Activated CD8-positive, alpha-beta memory T cell treated with anti-CD3 and anti-CD28 coated beads for 48 hours (primary cell): ENCODE data around the gene TTC39C.
"Not testable (repeated sequence)": the region's sequence is repeated elsewhere in the genome, so short reads cannot be mapped to it uniquely, and the experiment has no call there.

Experiments used
- DNase-seq, 3 experiments: peaks; one replicate each; pipeline ENCODE4 v3.0.0-alpha.2; 2020; ENCODE audit warnings: low read depth in 2 of 3, low spot score in 2 of 3

The TTC39C gene

DNA sequence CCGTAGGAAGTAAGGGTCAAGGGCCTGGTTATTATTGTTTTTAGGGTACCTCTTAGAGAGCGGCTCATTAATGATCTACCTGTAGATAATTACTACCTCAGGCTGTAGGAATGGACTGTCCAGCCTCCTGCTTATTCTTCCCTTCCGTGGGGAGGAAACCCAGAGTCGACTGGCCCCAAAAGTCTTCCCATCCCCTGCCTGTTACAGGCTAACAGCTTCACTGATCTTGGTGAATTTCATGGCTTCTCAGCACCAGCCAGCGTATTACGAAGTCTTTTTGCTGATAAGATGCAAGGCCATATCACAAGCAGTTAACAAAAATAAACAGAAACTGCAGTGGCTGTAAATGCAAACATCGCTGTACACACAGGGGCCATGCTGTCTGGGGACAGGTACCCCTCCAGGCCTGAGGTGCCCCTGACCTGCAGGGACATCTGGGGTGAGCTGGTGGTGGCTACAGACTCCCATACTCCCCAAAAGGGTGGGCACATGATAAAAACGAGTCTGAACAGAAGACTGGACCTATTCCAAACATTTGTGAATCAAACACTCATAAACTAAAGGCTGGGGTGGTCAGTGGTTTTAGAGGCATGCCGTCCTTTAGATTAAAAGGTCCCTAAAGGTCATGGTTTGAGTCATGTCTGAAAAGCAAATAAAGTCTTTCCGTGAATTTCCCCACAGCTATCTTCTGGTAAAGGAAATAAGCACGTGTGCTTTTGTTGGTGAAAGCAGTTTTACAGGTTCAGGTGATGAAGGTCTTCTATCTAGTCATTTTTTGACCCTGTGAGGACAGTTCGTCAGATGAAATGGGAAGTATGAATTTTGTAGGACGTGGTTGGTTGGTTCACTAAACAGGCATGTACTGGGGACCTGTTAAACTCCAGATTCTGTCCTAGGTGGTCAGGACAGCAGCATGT is 36.7 kb downstream of the TTC39C start:
- no peak for DNase-seq

DNA sequence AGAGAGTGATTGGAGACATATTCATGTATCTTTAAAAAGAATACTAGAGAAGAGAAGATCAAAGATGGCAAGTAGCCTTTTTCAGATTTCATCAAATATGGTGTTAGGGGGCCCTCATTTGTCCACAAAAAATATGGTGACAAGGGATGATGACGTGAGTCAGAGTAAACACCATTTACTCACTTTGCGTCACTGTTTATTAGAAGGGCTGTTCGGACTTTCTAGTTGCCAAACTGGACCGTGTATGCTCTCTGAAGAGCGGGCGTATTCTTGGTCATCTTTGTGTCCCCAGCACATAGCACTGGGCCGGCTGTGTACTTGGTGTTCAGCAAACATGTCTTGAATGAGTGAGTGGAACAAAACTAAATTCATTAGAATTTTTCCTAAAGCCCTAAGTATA is 37.5 kb downstream of the TTC39C start:
- no peak for DNase-seq

DNA sequence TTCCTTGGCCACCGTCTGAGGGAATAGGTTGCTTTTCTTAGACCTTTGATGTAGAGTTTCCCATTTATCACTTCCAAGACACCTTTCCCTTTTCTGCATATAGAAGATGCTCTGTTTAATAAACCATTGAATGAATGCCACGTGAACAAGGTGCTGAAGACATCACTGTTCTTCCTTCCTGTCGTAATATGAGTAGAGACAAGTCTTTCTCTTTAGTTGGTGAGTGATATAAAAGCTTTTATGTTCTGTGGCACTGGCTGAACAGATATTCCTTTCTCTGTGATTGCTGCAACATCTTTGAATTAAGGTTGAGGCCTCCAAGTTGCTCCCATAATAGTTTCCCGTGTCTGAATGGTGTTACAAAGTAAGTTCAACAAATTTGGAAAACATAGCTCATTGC is 38.7 kb downstream of the TTC39C start:
- no peak for DNase-seq

DNA sequence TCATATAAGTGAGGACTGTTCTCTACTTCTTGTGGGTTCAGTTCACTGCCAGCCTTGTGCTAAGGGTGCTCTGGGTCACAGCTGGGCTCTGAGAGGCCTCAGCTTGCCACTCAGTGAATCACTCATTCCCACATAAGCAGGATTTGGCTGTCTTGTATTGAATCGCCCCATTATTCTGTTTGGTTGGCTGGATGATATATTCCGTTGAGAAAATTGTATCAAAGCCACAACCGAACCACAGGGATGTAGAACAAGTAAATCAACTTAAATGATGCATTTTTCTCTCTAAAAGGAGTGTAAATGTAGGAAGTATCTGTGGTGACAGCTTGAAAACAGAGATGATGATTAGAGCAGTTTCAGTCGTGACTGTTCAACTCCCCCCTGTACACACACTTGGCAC is 39.6 kb downstream of the TTC39C start:
- no peak for DNase-seq

- no peak for DNase-seq
Measured at GRCh38 chr18:24055009-24055804, 40.7 kb downstream of the TTC39C start.

DNA sequence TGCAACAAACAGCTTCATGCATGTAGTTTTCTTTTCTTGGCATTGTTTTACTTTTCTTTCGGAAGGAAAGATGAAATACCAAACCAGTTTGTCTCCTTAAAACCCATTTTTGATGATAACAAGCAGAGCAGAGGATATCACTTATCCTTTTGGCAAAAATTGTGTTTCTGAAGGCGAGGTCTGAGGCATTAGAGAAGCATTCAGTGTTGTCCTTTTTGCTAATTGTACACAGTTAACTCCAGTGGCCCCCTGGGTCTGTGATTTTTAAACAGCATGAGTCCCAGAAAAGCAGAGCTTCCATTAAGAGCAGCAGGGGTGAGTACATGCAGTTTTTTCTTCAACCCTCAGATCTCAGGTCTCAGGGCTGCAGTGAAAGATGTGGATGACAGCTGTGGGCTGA is 41.3 kb downstream of the TTC39C start:
- no peak for DNase-seq

GRCh38 chr18:24056506-24056905 is 42.0 kb downstream of the TTC39C start:
- no peak for DNase-seq

DNA sequence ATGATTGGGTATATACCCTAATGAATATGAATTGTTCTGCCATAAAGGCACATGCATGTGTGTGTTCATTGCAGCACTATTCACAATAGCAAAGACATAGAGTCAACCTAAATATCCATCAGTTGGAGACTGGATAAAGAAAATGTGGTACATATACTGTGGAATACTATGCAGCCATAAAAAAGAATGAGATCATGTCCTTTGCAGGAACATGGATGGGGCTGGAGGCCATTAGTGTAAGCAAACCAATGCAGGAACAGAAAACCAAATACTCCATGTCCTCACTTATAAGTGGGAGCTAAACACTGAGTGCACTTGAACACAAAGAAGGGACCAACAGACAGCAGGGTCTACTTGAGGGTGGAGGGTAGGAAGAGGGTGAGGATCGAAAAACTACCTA is 43.2 kb downstream of the TTC39C start:
- no peak for DNase-seq

DNA sequence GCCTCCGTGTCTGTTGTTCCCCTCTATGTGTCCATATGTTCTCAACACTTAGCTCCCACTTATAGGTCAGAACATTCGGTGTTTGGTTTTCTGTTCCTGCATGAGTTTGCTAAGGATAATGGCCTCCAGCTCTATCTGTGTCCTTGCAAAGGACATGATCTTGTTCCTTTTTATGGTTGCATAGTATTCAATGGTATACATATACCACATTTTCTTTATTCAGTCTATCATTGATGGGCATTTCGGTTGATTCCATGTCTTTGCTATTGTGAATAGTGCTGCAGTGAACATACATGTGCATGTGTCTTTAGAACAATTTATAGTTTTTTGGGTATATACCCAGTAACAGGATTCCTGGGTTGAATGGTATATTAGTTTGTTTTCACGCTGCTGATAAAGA is 44.8 kb downstream of the TTC39C start:
- DNase-seq: not testable (repeated sequence)

DNA sequence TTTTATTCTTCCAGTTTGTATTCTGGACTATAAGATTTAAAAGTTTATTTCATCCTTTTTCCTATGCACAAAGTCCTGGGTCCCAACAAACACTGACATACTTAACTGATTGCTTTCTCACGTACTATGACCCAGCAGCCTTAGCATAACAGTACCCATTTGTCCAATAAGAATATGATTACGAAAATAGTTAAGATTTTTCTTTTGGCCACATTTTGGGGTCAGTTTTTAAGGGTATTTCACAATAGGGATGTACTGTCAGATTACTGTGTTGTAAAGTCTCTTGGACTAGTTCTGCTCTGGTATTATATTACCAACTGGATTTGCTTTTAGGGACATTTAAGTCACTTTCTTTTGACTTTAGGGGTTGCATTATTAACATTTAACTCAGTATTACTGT is 46.1 kb downstream of the TTC39C start:
- no peak for DNase-seq

DNA sequence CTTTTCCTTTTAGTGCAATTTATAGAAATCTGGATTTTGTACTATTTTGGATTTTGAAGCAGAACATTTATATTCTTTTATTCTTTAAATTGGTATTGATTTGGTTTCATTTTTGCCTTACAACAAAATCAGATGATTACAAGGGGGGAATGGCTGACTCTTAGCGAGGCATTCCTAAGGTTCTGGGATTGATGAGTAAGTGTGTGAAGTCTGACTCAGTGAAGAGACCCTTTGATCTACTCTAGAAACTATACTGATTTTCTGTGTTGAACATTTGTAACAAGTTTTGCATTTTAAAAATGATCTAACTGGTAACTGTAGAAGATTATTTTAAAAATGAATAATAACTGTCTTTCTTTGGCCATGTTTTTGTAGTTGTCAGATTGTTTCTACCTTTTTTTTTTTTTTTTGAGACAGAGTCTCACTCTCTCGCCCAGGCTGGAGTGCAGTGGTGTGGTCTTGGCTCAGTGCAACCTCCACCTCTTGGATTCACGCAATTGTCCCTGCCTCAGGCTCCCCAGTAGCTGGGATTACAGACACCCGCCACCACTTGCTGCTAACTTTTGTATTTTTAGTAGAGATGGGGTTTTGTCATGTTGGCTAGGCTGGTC is 48.7 kb downstream of the TTC39C start:
- no peak for DNase-seq

- no peak for DNase-seq
Measured at GRCh38 chr18:24064391-24065100, 50.0 kb downstream of the TTC39C start.

GRCh38 chr18:24065906-24066305 is 51.4 kb downstream of the TTC39C start:
- DNase-seq: no peak

GRCh38 chr18:24068945-24069693 is 54.6 kb downstream of the TTC39C start:
- DNase-seq: no peak

DNA sequence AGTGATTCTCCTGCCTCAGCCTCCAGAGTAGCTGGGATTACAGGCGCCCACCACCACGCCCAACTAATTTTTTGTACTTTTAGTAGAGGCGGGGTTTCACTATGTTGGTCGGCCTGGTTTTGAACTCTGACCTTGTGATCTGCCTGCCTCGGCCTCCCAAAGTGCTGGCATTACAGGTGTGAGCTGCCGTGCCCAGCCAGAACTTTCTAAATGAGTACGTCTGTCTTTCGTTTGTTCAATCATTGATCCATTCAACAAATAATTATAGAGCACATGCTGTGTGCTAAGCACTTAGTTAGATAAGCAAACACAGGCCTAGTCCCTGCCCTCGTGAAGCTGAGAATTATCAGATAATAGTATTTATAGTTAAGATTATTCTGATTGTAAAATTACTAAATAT is 56.5 kb downstream of the TTC39C start:
- DNase-seq: no peak

GRCh38 chr18:24071779-24072178 is 57.2 kb downstream of the TTC39C start:
- DNase-seq: no peak

GRCh38 chr18:24072743-24073142 is 58.2 kb downstream of the TTC39C start:
- DNase-seq: no peak

DNA sequence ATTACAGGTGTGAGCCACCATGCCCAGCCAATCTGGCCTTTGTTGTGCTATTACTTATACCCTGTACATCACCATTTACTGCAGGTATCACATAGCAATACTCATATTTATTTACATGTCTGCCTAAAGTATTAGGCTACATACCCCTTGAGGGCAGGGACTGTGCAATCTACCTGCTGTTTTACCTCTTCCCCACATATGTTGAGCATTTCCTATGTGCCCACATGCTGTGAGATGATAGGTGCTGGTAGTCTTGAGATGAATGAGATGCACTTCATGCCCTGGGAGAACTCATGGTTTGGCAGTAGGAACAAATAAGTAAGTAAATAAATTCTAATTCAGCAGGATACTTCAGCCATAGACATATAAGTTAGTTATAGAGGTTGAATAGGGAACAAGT is 59.2 kb downstream of the TTC39C start:
- no peak for DNase-seq

DNA sequence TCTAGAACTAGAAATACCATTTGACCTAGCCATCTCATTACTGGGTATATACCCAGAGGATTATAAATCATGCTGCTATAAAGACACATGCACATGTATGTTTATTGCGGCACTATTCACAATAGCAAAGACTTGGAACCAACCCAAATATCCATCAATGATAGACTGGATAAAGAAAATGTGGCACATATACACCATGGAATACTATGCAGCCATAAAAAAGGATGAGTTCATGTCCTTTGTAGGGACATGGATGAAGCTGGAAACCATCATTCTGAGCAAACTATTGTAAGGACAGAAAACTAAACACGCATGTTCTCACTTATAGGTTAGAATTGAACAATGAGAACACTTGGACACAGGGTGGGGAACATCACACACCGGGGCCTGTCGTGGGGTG is 60.2 kb downstream of the TTC39C start:
- DNase-seq: not testable (repeated sequence)

DNA sequence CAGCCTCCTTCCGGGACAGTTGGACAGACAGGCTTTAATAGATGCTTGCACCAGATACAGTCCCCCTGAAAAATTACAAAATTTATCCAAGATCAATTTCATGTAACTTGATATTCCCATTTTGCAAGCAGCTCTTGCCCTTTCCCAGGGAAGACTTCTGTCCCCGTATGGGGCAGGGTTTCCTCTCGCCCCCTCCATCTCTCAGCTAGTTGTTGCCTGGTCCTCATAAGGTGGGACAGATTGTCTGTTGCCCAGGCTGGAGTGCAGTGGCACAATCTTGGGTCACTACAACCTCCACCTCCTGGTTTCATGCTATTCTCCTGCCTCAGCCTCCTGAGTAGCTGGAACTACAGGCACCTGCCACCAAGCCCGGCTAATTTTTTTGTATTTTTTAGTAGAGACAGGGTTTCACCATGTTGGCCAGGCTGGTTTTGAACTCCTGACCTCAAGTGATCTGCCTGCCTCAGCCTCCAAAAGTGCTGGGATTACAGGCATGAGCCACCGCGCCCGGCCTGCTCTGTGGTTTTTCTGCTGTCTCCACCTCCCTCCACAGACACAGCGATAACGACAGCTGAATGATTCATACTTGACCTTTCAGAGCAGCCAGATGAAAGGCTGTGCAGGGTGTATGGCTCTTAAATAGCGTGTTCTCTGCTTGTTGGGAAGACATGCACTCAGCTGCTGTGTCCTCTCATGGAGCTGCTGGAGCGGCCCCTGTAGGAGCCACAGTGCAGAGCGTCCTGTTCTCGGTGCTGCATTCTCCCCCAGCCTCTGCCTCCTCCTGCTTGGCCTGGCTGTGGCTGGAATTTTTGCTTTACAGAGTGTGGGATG is 61.4 kb downstream of the TTC39C start:
- DNase-seq: peak; percentile 55 to 63 (median 55)
